ENCODE data around the gene SLC5A10.
"Not testable (repeated sequence)": the region's sequence is repeated elsewhere in the genome, so short reads cannot be mapped to it uniquely, and the experiment has no call there.

GRCh38 chr17:19044643-19045042, 92.7 kb downstream of the SLC5A10 start:
- TF ChIP-seq EP300, POLR2A (IDR thresholded peaks at IDR 0.05): not testable (repeated sequence)
- TF ChIP-seq, protein P1, sequence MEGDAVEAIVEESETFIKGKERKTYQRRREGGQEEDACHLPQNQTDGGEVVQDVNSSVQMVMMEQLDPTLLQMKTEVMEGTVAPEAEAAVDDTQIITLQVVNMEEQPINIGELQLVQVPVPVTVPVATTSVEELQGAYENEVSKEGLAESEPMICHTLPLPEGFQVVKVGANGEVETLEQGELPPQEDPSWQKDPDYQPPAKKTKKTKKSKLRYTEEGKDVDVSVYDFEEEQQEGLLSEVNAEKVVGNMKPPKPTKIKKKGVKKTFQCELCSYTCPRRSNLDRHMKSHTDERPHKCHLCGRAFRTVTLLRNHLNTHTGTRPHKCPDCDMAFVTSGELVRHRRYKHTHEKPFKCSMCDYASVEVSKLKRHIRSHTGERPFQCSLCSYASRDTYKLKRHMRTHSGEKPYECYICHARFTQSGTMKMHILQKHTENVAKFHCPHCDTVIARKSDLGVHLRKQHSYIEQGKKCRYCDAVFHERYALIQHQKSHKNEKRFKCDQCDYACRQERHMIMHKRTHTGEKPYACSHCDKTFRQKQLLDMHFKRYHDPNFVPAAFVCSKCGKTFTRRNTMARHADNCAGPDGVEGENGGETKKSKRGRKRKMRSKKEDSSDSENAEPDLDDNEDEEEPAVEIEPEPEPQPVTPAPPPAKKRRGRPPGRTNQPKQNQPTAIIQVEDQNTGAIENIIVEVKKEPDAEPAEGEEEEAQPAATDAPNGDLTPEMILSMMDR (IDR thresholded peaks at IDR 0.05) = not testable (repeated sequence)

All from gastroesophageal sphincter (tissue), 3 donors.